ENCODE data around the gene STUM.

DNA sequence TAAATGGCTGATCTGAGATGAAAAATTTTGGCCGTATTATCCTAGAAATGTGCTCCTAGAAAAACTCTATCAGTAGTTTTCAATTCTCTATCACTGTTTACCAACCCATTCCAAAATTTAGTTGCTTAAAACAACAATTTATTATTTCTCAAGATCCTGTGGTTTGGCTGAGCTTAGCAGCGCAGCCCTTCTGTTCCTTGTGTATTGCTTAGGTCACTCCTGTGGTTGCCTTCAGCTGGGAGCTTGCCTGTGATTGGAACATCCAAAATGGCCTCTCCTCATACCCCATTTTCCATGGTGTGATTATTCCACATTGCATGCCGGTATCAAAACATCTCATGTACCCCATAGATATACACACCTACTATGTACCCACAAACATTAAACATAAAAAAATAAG lies 22.8 kb upstream of the STUM start:
- TF ChIP-seq, protein P1, sequence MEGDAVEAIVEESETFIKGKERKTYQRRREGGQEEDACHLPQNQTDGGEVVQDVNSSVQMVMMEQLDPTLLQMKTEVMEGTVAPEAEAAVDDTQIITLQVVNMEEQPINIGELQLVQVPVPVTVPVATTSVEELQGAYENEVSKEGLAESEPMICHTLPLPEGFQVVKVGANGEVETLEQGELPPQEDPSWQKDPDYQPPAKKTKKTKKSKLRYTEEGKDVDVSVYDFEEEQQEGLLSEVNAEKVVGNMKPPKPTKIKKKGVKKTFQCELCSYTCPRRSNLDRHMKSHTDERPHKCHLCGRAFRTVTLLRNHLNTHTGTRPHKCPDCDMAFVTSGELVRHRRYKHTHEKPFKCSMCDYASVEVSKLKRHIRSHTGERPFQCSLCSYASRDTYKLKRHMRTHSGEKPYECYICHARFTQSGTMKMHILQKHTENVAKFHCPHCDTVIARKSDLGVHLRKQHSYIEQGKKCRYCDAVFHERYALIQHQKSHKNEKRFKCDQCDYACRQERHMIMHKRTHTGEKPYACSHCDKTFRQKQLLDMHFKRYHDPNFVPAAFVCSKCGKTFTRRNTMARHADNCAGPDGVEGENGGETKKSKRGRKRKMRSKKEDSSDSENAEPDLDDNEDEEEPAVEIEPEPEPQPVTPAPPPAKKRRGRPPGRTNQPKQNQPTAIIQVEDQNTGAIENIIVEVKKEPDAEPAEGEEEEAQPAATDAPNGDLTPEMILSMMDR (IDR thresholded peaks at IDR 0.05; ENCODE audit: borderline replicate concordance, extremely low read depth, low read length, poor library complexity, severe bottlenecking): no peak
- no peak for TF ChIP-seq EZH2 (IDR thresholded peaks at IDR 0.05; ENCODE audit: borderline replicate concordance, low read depth, low read length, severe bottlenecking)

Data from DND-41 (cell line).